ENCODE measurements around the gene MBD5.

Gene MBD5

DNA sequence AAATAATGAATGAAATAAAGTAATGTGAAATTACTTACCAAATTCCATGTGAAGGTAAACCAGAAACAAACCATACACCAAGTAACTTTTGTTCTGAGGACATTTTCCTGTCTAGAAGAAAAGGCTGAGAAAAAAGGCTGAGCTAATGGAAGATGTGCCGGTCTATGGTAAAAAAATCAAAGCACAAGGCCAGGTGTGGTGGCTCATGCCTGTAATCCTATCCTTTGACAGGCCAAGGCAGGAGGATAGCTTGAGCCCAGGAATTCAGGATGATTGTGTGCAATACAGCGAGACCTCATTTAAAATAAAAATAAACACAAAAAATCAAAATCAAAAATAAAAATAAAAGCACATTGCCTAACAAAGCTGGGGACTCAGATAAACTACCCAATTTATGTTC, 7.0 kb upstream of the MBD5 start:
- POLR2A ChIA-PET, result no interaction called here

DNA sequence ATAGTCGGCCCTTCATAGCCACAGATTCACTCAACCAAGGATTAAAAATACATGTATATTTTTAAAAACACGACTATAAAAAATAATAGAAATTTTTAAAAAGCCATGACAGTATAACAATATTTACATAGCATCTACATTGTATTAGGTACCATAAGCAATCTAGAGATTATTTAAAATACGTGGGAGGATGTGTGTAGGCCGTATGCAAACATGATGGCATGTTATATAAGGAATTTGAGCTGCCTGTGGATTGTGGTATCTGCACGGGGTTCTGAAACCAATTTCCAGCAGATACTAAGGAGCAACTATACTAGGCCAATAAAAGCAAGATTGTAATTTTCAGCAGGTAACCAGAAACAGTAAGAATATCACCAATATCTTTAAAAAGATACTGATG, 6.3 kb upstream of the MBD5 start:
- CTCF ChIA-PET, result interaction anchor here (1.0 kb wide), 1 partner anchor 648 kb away, joined by 3 read pairs; no protein-coding TSS in a partner anchor
- TF ChIP-seq, protein P1, sequence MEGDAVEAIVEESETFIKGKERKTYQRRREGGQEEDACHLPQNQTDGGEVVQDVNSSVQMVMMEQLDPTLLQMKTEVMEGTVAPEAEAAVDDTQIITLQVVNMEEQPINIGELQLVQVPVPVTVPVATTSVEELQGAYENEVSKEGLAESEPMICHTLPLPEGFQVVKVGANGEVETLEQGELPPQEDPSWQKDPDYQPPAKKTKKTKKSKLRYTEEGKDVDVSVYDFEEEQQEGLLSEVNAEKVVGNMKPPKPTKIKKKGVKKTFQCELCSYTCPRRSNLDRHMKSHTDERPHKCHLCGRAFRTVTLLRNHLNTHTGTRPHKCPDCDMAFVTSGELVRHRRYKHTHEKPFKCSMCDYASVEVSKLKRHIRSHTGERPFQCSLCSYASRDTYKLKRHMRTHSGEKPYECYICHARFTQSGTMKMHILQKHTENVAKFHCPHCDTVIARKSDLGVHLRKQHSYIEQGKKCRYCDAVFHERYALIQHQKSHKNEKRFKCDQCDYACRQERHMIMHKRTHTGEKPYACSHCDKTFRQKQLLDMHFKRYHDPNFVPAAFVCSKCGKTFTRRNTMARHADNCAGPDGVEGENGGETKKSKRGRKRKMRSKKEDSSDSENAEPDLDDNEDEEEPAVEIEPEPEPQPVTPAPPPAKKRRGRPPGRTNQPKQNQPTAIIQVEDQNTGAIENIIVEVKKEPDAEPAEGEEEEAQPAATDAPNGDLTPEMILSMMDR (IDR thresholded peaks at IDR 0.05; ENCODE audit: control extremely low read depth, extremely low read depth, low read depth, missing control alignments), result no peak
- POLR2A ChIA-PET, result no interaction called here
- DNase-seq (ENCODE audit: extremely low spot score), result no peak

More for the DNA sequence above, 7.0 kb upstream of the MBD5 start:
- TF ChIP-seq, protein P1 (IDR thresholded peaks at IDR 0.05; ENCODE audit: control extremely low read depth, extremely low read depth, low read depth, missing control alignments), result no peak
- no peak for DNase-seq (ENCODE audit: extremely low spot score)
- CTCF ChIA-PET, result interaction anchor here (1.0 kb wide), 1 partner anchor 649 kb away, joined by 3 read pairs; no protein-coding TSS in a partner anchor

DNA sequence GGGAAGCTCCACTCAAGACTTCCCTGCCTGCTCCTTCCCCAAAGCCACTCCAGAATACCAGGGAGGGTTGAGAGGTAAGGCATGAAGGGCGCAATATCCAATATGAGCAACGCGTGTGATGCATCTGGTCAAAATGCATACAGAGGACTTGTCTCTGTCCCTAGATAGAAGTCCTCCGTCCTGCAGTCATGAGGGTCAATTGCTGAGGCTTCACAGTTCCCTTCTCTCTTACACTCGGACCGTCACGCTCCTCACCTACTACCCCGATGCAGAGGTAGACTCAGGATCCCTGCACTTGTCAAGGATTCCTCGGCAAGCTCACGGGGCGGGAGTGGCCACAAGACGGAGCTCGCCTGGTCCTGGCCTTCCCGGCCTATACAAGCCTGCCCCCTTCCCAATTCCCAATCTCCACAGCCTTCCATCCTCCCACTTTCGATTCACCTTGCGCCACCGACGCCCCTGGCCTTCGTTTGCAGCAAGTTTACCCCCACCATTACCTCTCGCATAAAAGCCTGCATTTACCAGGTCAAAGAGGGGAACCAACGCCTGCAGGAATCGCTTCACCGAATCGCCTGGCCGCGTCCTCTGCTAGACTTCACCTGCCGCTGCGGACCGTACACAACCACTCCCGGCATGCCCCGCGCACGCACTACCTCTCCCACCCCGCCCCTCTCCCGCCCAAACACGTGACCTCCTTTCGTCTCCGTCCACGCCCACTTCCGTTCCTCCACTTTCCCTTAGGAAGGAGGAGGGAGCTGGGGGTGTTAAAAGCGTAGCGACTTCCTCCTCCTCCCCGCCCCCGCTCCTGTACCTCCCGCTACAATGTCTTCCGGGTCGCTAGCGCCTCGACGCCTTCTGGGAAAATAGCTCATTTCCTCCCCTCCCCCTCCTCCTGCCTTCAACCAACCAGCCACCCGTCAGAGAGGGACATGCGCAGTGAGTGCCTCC, 506 bp upstream of the MBD5 start, which contains the start of gene ORC4:
Gene ORC4 (minus strand): TSS at position 627 of the 948 bp plus-strand sequence. CDS start 44,779 bp downstream, outside the sequence.
- TF ChIP-seq, protein P1 (IDR thresholded peaks at IDR 0.05; ENCODE audit: control extremely low read depth, extremely low read depth, low read depth, missing control alignments), result peak; percentile 43
- POLR2A ChIA-PET, result interaction anchor here (0.6 to 1.0 kb wide), 7 partner anchors 9 to 604 kb away, joined by 3 to 9 read pairs (median 4); no protein-coding TSS in a partner anchor
- CTCF ChIA-PET, result interaction anchor here (0.7 to 2.1 kb wide), 8 partner anchors 9 to 489 kb away, joined by 3 to 9 read pairs (median 3); no protein-coding TSS in a partner anchor
- DNase-seq (ENCODE audit: extremely low spot score), result peak; percentile 89

DNA sequence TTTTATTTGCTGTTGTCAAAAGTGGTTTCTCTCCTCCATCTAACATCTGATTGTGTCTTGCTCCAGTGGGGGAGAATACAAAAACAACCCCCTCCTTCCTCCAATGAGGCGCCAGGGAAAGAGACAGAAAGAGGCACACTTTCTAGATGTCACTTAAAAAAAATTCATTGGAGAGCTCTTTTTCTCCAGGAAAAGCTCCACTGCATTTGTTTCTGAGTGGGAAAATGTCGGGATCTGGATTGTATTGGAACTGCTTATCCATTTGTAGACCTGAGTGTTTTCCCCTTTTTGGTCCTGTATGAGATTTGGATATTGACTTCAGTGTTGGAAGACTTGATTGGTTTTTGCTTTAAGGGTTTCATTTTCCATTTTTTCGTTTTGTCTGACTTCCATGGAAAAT, 995 bp downstream of the MBD5 start:
- DNase-seq (ENCODE audit: extremely low spot score), result no peak
- ChIA-PET CTCF (interaction anchor here (1.0 to 2.3 kb wide), 7 partner anchors 19 to 487 kb away, joined by 3 to 9 read pairs (median 4); no protein-coding TSS in a partner anchor), POLR2A (no interaction called here)
- TF ChIP-seq, protein P1 (IDR thresholded peaks at IDR 0.05; ENCODE audit: control extremely low read depth, extremely low read depth, low read depth, missing control alignments), result no peak

DNA sequence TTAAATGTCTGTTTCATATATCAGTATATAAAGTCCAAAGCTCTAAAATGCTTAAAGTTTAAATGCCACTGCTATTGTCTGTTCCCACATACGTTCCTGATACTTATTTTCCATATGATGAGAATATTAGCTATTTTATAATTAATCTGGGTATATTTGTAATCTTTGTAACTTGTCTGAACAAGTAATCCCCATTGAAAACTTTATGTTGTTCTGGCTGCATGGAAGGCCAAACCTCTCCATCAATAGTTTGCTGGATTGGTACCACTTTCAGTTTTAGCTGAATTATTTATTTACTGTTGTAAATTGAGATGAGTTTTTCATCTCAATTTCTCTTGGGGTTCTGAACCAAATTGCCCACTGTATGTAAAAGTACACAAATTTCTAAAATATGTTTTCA, 1.5 kb downstream of the MBD5 start:
- TF ChIP-seq, protein P1 (IDR thresholded peaks at IDR 0.05; ENCODE audit: control extremely low read depth, extremely low read depth, low read depth, missing control alignments), result no peak
- no peak for DNase-seq (ENCODE audit: extremely low spot score)
- CTCF ChIA-PET, result interaction anchor here (0.7 to 2.3 kb wide), 10 partner anchors 10 to 487 kb away, joined by 3 to 9 read pairs (median 4); no protein-coding TSS in a partner anchor
- POLR2A ChIA-PET, result no interaction called here

DNA sequence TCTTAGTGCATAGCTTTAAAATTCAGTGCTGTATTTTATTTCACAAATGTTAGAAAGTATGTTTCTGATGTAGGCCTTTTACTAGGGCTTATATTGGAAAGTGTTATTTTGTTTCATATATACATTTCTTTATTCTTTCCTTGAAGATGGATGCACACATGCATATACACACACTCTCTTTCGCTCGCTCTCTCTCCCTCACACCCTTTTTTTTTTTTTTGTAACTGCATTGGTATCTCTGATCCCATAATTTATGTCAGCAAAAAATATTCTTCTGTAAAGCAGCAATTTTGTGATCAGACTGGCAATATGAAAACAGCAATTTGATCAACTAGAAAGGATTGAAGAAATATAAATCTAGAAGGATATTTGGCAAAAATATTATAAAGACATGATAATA, 2.0 kb downstream of the MBD5 start:
- DNase-seq (ENCODE audit: extremely low spot score), result no peak
- TF ChIP-seq, protein P1 (IDR thresholded peaks at IDR 0.05; ENCODE audit: control extremely low read depth, extremely low read depth, low read depth, missing control alignments), result no peak
- ChIA-PET POLR2A (no interaction called here), CTCF (interaction anchor here (0.7 to 2.3 kb wide), 9 partner anchors 10 to 138 kb away, joined by 3 to 9 read pairs (median 4); no protein-coding TSS in a partner anchor)
